ENCODE data around the gene CKM. TPM values are rescaled to one million over a fixed set of nuclear protein-coding genes. Genes with fewer than 3 reads are reported as not detected.

The CKM gene
- total RNA-seq, 1 experiment from 2014 or later: not detected

DNA sequence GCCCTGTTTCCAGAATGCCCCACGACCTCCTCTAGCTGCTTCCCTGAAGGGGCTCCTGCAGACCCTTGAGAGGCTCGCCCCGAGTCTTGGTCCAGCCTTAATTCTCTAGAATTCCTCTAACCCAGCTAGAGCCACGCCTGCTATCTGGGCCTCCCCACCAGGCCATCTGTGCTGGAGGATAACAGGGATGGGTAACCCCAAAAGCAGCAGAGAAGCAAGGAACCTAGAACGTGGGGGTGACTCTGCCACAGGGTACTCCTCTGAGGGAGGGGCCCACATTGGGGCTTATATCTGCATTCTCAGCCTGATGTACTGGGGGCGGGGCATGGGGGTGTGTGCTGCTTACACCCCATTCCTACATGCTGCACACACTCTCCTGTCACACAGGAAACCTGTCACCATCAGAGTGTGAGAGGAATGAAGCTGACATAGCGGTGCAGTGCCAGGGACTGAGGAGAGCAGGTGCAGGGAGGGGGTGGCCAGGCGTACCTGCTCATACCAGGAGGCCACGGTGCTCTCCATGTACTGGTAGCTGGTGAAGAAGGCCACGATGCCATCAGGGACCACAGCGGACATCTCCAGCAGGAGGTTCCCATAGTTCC, 31.7 kb upstream of the CKM start:
- no peak overlapping the region for H3K4me3 ChIP-seq

DNA sequence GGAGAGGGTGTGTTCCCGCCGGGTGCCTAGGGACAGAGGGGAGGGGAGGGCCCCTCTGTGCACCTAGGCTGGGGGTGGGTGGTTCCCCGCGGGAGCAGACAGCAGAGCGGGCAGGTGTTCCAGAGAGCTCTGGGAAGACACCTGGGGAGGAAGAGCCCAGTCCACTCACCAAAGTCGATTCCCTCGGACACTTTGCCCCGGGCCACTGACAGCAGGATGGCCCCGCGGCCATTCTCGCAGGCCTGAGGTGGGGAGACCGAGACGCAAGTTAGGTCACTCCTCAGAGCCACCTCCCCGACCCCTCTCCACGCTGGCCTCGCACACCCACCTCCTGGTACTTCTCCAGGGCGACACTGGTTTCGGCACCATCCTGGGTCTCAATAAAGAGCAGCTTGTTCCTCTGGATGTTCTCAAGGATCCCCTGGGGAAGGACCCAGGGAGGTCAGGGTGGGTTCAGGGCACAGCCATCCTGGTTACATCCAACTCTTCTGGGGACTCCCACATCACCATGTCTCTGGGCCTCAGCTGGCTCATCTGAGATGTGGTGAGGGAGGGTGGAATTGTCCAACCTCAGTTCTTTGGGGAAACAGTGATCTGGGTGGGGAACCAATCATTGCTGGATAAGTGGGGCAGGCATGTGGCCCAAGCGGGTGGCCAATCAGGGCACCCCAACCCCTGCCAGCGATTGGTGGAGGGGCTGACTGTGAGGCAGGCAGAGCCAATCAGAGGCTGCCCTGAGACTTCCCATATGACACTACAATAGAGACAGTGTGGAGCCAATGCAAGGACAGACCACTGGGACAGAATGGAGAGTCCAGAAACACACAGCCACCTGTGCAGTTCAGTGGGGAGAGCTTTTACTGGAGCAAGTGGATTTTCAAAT, 30.5 kb upstream of the CKM start:
- H3K36me3 ChIP-seq: peaks cover 89% of the 10 kb centered on the region
- no peaks in the 10 kb centered on the region for H3K4me1 ChIP-seq (replicated peaks)
- no peak for DNase-seq (ENCODE audit: low read depth in 1 of 2, low spot score in 2 of 2)
- H3K27ac ChIP-seq: no peak overlapping the region
- H3K9me3 ChIP-seq (replicated peaks): 0 out of 2 replicates have a peak, but pooled peaks cover 3% of the 10 kb centered on the region
- H3K4me3 ChIP-seq: no peak overlapping the region
- H3K27me3 ChIP-seq (replicated peaks): no peaks in the 10 kb centered on the region

More for the DNA sequence above, 31.7 kb upstream of the CKM start:
- no peaks in the 10 kb centered on the region for H3K4me1 ChIP-seq (replicated peaks)
- peaks cover 97% of the 10 kb centered on the region for H3K36me3 ChIP-seq
- 0 out of 2 replicates have a peak, but pooled peaks cover 3% of the 10 kb centered on the region for H3K9me3 ChIP-seq (replicated peaks)
- no peaks in the 10 kb centered on the region for H3K27me3 ChIP-seq (replicated peaks)
- DNase-seq (ENCODE audit: low read depth in 1 of 2, low spot score in 2 of 2): no peak
- no peak overlapping the region for H3K27ac ChIP-seq

GRCh38 chr19:45352471-45352870, 29.8 kb upstream of the CKM start:
- no peaks in the 10 kb centered on the region for H3K27me3 ChIP-seq (replicated peaks)
- H3K4me1 ChIP-seq (replicated peaks): no peaks in the 10 kb centered on the region
- H3K4me3 ChIP-seq: no peak overlapping the region
- no peak for DNase-seq (ENCODE audit: low read depth in 1 of 2, low spot score in 2 of 2)
- no peak overlapping the region for H3K27ac ChIP-seq
- peaks cover 82% of the 10 kb centered on the region for H3K36me3 ChIP-seq
- 0 out of 2 replicates have a peak, but pooled peaks cover 3% of the 10 kb centered on the region for H3K9me3 ChIP-seq (replicated peaks)

GRCh38 chr19:45352062-45352461, 29.4 kb upstream of the CKM start:
- Histone ChIP-seq H3K27me3 (replicated peaks) (no peaks in the 10 kb centered on the region), H3K36me3 (peaks cover 78% of the 10 kb centered on the region), H3K4me3 (no peak overlapping the region), H3K27ac (no peak overlapping the region), H3K9me3 (replicated peaks) (0 out of 2 replicates have a peak, but pooled peaks cover 3% of the 10 kb centered on the region), H3K4me1 (replicated peaks) (no peaks in the 10 kb centered on the region)
- no peak for DNase-seq (ENCODE audit: low read depth in 1 of 2, low spot score in 2 of 2)

DNA sequence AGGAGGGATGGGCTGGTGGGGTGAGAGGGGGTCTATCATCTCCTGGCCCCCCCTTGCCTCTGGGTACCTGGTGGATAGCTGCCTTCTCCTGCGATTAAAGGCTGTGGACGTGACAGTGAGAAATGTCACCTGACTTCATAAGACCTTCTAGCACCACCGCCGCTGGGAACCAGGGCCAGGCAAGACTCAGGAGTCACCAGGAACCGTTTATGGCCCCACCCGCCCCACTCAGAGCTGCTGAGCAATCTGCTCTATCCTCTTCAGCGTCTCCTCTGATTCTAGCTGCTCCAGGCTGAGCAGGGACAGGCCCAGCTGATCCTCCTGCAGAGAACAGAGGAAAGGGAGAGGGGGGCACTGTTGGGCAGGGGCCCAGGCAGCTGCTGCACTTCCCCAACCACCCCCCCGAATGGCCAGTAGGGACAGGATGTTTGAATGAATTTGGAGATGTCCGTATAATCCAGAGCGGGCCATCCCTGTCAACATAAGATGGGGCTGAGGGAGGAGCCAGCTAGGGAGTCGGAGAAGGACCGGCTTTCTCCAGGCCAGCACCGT, 28.8 kb upstream of the CKM start:
- H3K27me3 ChIP-seq (replicated peaks): no peaks in the 10 kb centered on the region; the same call in 1 of the 2 replicates
- 0 out of 2 replicates have a peak, but pooled peaks cover 3% of the 10 kb centered on the region for H3K9me3 ChIP-seq (replicated peaks)
- DNase-seq (ENCODE audit: low read depth in 1 of 2, low spot score in 2 of 2): no peak
- peaks cover 72% of the 10 kb centered on the region for H3K36me3 ChIP-seq
- H3K4me3 ChIP-seq: no peak overlapping the region
- no peak overlapping the region for H3K27ac ChIP-seq
- no peaks in the 10 kb centered on the region for H3K4me1 ChIP-seq (replicated peaks)

DNA sequence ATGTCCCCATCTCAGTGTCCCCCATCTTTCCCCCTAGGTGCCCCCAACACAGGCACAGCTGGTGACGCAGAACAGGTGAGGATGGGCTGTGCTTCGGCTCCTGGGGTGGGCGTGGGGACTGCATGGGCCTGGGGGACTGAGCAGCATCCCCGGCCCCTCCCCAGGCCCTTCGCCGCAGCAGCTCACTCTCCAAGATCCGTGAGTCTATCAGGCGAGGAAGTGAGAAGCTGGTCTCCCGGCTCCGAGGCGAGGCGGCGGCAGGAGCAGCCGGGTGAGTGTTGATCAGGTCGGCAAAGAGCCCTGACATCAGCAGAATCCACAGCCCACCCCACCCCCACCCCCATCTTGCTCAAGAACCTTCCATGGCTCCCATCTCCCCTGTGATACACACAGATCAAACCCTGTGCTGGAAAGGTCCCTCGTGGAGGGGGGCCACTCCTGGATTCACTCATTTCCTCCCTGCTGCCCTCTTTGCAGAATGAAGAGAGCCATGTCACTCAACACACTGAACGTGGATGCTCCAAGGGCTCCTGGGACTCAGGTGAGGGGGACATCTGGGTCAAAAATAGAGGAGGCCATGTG, 27.9 kb upstream of the CKM start:
- Histone ChIP-seq H3K4me1 (replicated peaks) (no peaks in the 10 kb centered on the region), H3K4me3 (no peak overlapping the region), H3K27ac (no peak overlapping the region), H3K36me3 (peaks cover 63% of the 10 kb centered on the region), H3K9me3 (replicated peaks) (0 out of 2 replicates have a peak, but pooled peaks cover 3% of the 10 kb centered on the region), H3K27me3 (replicated peaks) (no peaks in the 10 kb centered on the region; the same call in 1 of the 2 replicates)
- no peak for DNase-seq (ENCODE audit: low read depth in 1 of 2, low spot score in 2 of 2)

- DNase-seq (ENCODE audit: low read depth in 1 of 2, low spot score in 2 of 2): no peak
- Histone ChIP-seq H3K27me3 (replicated peaks) (no peaks in the 10 kb centered on the region; the same call in 1 of the 2 replicates), H3K4me1 (replicated peaks) (no peaks in the 10 kb centered on the region), H3K4me3 (no peak overlapping the region), H3K9me3 (replicated peaks) (0 out of 2 replicates have a peak, but pooled peaks cover 3% of the 10 kb centered on the region), H3K27ac (no peak overlapping the region), H3K36me3 (peaks cover 52% of the 10 kb centered on the region)
Measured at GRCh38 chr19:45349430-45349941, 26.8 kb upstream of the CKM start.

DNA sequence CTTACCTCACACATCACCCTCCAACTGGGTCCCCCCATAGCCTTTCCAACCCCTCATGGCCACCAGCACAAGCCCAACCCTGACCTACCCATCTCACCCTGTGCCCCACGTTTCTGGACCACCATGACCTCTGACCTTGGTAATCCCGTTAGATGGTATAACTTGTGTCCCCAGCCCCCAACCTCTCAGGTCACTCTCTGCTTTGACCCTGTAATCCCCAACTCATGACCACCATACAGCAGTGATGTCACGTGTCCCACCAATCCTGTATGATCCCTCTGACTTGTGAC, 26.4 kb upstream of the CKM start:
- Histone ChIP-seq H3K4me3 (no peak overlapping the region), H3K9me3 (replicated peaks) (0 out of 2 replicates have a peak, but pooled peaks cover 3% of the 10 kb centered on the region), H3K27me3 (replicated peaks) (no peaks in the 10 kb centered on the region; the same call in 1 of the 2 replicates), H3K27ac (no peak overlapping the region), H3K4me1 (replicated peaks) (no peaks in the 10 kb centered on the region), H3K36me3 (peaks cover 48% of the 10 kb centered on the region)
- DNase-seq (ENCODE audit: low read depth in 1 of 2, low spot score in 2 of 2): no peak

GRCh38 chr19:45348367-45349125, 25.9 kb upstream of the CKM start:
- Histone ChIP-seq H3K27ac (no peak overlapping the region), H3K36me3 (peaks cover 43% of the 10 kb centered on the region), H3K4me3 (no peak overlapping the region), H3K27me3 (replicated peaks) (no peaks in the 10 kb centered on the region; the same call in 1 of the 2 replicates), H3K4me1 (replicated peaks) (no peaks in the 10 kb centered on the region), H3K9me3 (replicated peaks) (0 out of 2 replicates have a peak, but pooled peaks cover 3% of the 10 kb centered on the region)
- DNase-seq (ENCODE audit: low read depth in 1 of 2, low spot score in 2 of 2): no peak

DNA sequence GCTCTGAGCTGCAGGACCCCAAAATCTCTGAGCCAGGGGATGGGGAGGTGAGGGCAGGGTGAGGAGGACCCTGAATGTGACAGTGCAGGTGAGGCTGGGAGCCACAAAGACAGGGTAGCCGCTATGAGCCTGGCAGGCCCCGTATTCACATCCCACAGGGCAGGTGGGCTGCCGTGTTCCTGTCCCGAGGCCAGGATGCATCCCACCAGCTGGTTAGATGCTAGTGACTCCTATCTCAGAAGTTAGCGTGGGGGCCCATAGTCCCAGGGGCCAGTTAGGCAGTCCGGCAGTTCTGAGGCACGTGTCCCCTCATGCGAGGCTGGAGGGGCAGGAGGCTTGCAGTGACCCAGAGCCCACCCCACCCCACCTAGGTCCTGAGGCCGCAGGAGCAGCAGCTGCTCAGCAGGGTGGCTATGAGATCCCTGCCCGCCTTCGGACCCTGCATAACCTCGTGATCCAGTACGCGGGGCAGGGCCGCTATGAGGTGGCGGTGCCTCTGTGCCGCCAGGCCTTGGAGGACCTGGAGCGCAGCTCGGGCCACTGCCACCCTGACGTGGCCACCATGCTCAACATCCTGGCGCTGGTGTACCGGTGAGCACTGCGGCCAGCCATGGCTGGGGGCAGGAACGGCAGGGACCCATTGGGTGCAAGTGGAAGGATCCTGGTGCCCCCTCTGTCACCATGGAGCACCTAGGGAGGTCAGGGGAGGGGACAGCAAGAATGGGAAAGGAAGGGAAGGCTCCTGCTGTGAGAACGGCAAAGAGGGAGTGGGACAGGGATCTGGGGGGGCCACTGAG, 25.1 kb upstream of the CKM start:
- H3K36me3 ChIP-seq: peaks cover 35% of the 10 kb centered on the region
- no peak overlapping the region for H3K27ac ChIP-seq
- DNase-seq (ENCODE audit: low read depth in 1 of 2, low spot score in 2 of 2): no peak
- no peaks in the 10 kb centered on the region for H3K4me1 ChIP-seq (replicated peaks)
- H3K27me3 ChIP-seq (replicated peaks): no peaks in the 10 kb centered on the region; the same call in 1 of the 2 replicates
- 0 out of 2 replicates have a peak, but pooled peaks cover 3% of the 10 kb centered on the region for H3K9me3 ChIP-seq (replicated peaks)
- no peak overlapping the region for H3K4me3 ChIP-seq

DNA sequence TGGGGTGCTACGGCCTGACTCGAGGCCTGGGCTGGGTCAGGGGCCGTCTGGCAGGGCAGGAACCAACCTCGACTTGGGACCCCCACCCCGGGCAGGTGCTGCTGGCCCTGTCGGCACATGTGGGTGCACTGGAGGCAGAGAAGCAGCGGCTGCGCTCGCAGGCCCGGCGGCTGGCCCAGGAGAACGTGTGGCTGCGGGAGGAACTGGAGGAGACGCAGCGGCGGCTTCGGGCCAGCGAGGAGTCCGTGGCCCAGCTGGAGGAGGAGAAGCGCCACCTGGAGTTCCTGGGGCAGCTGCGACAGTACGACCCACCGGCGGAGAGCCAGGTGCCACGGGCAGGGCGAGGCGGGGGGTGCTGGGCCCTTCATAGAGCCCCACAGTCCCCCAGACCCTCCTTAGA, 23.8 kb upstream of the CKM start:
- Histone ChIP-seq H3K27me3 (replicated peaks) (peaks cover 5% of the 10 kb centered on the region; the same call in 1 of the 2 replicates), H3K27ac (no peak overlapping the region), H3K4me3 (no peak overlapping the region), H3K4me1 (replicated peaks) (no peaks in the 10 kb centered on the region), H3K36me3 (peaks cover 22% of the 10 kb centered on the region), H3K9me3 (replicated peaks) (0 out of 2 replicates have a peak, but pooled peaks cover 3% of the 10 kb centered on the region)
- DNase-seq (ENCODE audit: low read depth in 1 of 2, low spot score in 2 of 2): no peak

DNA sequence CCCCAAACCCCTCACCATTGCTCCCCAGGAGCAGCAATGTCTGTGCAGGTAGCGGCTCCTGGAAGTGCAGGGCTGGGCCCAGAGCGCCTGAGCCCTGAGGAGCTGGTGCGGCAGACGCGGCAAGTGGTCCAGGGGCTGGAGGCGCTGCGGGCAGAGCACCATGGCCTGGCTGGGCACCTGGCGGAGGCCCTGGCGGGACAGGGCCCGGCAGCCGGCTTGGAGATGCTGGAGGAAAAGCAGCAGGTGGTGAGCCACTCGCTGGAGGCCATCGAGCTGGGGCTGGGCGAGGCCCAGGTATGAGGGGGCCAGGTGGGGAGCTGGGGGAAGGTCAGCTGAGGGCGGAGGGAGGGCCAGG, 22.8 kb upstream of the CKM start:
- Histone ChIP-seq H3K27ac (no peak overlapping the region), H3K27me3 (replicated peaks) (peaks cover 15% of the 10 kb centered on the region), H3K4me3 (no peak overlapping the region), H3K9me3 (replicated peaks) (0 out of 2 replicates have a peak, but pooled peaks cover 3% of the 10 kb centered on the region), H3K4me1 (replicated peaks) (peaks cover 4% of the 10 kb centered on the region), H3K36me3 (peaks cover 13% of the 10 kb centered on the region)
- DNase-seq (ENCODE audit: low read depth in 1 of 2, low spot score in 2 of 2): no peak

Data from SJSA1 (cell line).